K562 (cell line): ENCODE data around the gene NAXE.
"Not testable (repeated sequence)": the region's sequence is repeated elsewhere in the genome, so short reads cannot be mapped to it uniquely, and the experiment has no call there.

Experiments used
- ZNF174 ChIP-seq: fragments of 250-450 bp; sonication (Bioruptor Pico); IDR thresholded peaks from 2 replicates; pipeline ENCODE4 v1.4.0; 2020; ENCODE audit warnings: mild to moderate bottlenecking
- ZNF644 ChIP-seq: fragments of 200-800 bp; sonication (Bioruptor generic); IDR thresholded peaks from 2 replicates; pipeline ENCODE4 v1.6.1; 2016; ENCODE audit warnings: low read depth, missing genetic modification characterization, missing compliant biosample characterization
- TF ChIP-seq, protein P1 (sequence below), 3 experiments: IDR thresholded peaks in 2 of 3; conservative IDR thresholded peaks in 1 of 3; 2 replicates each; pipeline ENCODE4 v1.5.1; 2011 to 2012; ENCODE audit warnings: low read length in 3 of 3, mild to moderate bottlenecking in 3 of 3, control low read depth in 2 of 3, improper control_type of control experiment in 1 of 3, inconsistent platforms in 1 of 3, low read depth in 1 of 3, mixed read lengths in 1 of 3, moderate library complexity in 1 of 3; ENCODE audit not compliant: insufficient read depth in 2 of 3

DNA sequence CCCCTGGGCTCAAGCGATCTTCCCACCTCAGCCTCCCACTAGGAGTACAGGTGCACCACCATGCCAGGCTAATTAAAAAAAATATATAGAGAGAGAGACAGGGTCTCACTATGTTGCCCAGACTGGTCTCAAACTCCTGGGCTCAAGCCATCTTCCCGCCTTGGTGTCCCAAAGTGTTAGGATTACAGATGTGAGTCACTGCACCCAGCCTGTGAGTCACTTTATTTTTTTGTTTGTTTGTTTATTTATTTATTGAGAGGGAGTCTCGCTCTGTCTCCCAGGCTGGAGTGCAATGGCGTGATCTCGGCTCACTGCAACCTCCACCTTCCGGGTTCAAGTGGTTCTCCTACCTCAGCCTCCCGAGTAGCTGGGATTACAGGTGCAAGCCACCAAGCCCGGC is 3.6 kb upstream of the NAXE start:
- TF ChIP-seq, protein P1, sequence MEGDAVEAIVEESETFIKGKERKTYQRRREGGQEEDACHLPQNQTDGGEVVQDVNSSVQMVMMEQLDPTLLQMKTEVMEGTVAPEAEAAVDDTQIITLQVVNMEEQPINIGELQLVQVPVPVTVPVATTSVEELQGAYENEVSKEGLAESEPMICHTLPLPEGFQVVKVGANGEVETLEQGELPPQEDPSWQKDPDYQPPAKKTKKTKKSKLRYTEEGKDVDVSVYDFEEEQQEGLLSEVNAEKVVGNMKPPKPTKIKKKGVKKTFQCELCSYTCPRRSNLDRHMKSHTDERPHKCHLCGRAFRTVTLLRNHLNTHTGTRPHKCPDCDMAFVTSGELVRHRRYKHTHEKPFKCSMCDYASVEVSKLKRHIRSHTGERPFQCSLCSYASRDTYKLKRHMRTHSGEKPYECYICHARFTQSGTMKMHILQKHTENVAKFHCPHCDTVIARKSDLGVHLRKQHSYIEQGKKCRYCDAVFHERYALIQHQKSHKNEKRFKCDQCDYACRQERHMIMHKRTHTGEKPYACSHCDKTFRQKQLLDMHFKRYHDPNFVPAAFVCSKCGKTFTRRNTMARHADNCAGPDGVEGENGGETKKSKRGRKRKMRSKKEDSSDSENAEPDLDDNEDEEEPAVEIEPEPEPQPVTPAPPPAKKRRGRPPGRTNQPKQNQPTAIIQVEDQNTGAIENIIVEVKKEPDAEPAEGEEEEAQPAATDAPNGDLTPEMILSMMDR (IDR thresholded peaks at IDR 0.05 in 2 of 3, conservative IDR thresholded peaks at IDR 0.05 in 1 of 3; ENCODE audit: insufficient read depth in 2 of 3, low read depth in 1 of 3, low read length in 3 of 3) = not testable (repeated sequence)
- TF ChIP-seq ZNF174, ZNF644: not testable (repeated sequence)
